ENCODE measurements around the gene FLOT1. TPM values are rescaled to one million over a fixed set of nuclear protein-coding genes. Genes with fewer than 3 reads are reported as not detected.
A peak's percentile ranks its signal among the peaks of the same experiment; 100 is the strongest.
"Not testable (repeated sequence)": the region's sequence is repeated elsewhere in the genome, so short reads cannot be mapped to it uniquely, and the experiment has no call there.

The FLOT1 gene
- polyA plus RNA-seq, 3 donors: 87.0 to 229 (median 221) TPM

DNA sequence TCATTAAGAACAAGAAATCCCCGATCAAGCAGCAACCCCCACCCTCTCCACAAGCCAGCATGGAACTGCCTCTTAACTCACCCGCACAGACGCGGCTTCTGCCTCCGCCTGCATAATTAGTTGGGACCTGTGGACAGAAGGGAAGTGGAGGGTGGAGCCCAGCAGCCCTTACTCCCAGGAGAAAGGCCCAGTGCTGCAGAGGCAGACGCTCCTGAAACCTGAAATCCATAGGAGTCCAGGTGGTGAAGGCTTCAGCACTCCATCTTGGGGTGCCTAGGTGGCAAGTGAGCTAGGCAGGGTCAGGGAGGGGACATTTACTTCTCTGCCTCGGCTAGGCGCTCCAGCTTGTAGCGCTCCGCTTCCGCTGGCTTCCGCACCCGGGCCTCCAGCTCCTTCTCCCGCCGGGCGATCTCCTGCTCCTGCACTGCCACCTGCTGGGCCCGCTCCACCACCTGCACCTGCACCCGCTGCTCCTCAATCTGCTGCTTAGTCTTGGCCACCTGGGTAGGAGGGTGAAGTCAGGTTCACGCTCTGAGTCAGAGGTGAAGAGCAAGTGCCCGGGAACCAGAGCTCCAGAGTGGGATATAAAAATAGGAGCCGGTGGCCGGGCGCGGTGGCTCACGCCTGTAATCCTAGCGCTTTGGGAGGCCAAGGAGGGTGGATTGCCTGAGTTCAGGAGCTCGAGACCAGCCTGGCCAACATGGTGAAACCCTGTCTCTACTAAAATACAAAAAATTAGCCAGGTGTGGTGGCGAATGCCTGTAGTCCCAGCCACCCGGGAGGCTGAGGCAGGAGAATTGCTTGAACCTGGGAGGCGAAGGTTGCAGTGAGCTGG, 11.7 kb downstream of the FLOT1 start:
- H3K27ac ChIP-seq (ENCODE audit: low read depth, low read length): no peak overlapping the region
- WGBS, 3 donors: 29 to 46% (median 38%) methylated on average over 30 of the region's 30 CpGs

DNA sequence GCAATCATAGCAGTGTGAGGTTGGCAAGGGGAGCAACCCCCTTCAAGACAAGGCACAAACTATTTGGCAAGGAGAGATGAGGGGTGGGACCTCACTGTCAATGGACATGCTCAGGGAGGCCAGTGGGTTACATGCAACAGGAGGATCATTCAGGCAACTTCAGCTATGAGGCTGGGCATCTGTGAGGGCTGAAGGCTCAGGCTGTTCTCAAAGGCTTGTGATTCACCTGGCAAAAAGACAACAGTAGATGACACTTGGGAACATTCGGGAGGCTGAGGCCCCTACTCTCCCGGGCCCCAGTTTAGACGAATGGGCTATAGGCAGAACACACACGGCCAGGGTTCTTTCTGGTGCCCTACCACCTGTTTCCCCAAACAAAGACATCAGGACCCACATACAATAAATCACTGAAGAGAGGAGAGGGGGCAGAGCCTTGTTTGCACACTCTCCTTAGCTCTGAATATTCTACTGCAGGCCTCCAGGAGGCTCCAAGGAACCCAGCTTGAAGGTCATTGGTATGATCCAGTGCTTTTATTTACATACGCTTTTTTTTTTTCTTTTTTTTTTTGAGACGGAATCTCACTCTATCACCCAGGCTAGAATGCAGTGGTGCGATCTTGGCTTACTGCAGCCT, 14.4 kb downstream of the FLOT1 start:
- no peak overlapping the region for H3K27ac ChIP-seq (ENCODE audit: low read depth, low read length)
- 56 to 64% (median 61%) methylated on average over 7 of the region's 7 CpGs for WGBS, 3 donors

DNA sequence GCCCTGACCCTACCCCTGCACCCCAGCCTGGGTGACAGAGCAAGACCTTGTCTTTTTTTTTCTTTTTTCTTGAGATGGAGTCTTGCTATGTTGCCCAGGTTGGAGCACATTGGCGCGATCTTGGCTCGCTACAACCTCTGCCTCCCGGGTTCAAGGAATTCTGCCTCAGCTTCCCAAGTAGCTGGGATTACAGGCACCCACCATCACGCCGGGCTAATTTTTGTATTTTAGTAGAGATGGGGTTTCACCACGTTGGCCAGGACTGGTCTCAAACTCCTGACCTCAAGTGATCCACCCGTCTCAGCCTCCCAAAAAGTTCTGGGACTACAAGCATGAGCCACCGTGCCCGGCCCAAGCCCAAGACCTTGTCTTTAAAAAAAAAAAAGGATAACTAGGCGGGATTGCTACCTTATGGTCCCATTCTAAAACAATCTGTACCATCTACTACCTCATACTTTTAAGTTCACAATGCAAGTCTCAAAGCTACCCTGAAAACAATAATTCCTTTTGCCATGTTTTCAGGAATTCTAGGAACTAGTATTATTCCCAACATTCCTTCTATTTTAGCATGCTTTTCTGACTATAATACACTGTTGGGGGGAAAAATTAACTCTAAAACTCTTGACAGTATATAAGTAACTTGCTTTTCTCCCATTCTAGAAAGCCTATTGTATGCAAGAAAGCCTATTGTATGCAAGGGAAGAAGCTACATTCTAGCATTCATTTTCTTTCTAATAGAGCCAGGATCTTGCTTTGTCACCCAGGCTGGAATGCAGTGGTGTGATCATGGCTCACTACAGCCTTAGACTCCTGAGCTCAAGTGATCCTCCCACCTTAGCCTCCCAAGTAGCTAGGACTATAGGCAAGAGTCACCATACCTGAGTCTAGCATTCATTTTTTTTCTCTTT, 15.7 kb downstream of the FLOT1 start:
- 84 to 90% (median 89%) methylated on average over 8 to 11 of the region's 11 CpGs for WGBS, 3 donors

DNA sequence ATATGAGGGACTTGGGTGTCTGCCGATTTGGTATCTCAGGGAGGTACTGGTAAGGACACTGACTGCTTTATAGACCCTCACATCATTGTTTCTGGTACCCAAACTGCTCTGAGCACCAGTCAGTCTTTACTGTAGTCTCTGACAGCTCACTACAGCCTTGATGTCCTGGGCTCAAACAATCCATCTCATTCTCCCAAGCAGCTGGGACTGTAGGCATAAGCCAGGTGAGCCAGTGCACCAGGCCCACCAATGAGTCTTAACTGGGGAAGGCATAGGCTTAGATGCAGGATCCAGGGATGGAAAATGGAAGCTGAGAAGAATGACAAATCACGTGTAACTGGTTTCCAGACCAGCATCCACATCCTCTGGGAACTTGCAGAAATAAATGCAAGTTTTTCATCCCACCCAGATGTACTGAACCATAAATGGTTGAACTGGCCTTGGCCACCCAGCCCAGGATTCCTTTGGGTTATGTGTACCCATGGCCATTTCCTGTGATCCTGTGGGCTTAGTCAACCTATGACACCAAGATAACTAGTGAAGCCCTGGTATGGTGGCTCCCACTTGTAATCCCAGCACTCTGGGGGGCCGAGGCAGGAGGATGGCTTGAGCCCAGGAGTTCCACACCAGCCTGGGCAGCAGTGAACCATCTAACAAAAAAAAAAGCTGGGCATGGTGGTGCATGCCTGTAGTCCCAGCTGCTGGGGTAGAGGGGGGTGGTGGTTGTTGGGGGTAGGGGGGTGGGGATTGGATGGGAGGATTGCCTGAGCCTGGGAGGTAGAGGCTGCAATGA, 16.6 kb downstream of the FLOT1 start:
- no peak overlapping the region for H3K27ac ChIP-seq (ENCODE audit: low read depth, low read length)
- WGBS, 3 donors: 59 to 72% (median 59%) methylated on average over 3 of the region's 3 CpGs

More for the DNA sequence above, 15.7 kb downstream of the FLOT1 start:
- no peak overlapping the region for H3K27ac ChIP-seq (ENCODE audit: low read depth, low read length)

DNA sequence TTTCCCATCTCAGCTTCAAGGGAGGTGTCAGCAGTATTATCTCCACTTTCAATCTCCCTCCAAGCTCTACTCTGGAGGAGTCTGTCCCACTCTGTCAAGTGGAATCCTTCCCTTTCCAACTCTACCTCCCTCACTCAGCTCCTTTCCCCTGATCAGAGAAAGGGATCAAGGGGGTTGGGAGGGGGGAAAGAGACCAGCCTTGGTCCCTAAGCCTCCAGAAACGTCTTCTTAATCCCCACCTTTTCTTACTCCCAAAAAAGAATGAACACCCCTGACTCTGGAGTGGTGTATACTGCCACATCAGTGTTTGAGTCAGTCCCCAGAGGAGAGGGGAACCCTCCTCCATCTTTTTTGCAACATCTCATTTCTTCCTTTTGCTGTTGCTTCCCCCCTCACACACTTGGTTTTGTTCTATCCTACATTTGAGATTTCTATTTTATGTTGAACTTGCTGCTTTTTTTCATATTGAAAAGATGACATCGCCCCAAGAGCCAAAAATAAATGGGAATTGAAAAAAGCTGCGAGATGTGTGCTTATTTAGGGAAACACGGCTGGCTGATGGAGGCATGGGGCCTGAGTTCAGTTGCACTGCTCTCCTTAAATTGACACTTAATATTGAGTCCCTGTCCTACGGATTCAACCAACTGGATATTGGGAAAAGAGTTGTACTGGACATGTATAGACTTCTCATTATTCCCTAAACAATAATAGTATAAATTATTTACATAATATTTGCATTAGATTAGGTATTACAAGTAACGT, 17.4 kb downstream of the FLOT1 start:
- whole genome bisulfite sequencing, 3 donors: 42 to 48% (median 46%) methylated on average over 6 of the region's 6 CpGs

DNA sequence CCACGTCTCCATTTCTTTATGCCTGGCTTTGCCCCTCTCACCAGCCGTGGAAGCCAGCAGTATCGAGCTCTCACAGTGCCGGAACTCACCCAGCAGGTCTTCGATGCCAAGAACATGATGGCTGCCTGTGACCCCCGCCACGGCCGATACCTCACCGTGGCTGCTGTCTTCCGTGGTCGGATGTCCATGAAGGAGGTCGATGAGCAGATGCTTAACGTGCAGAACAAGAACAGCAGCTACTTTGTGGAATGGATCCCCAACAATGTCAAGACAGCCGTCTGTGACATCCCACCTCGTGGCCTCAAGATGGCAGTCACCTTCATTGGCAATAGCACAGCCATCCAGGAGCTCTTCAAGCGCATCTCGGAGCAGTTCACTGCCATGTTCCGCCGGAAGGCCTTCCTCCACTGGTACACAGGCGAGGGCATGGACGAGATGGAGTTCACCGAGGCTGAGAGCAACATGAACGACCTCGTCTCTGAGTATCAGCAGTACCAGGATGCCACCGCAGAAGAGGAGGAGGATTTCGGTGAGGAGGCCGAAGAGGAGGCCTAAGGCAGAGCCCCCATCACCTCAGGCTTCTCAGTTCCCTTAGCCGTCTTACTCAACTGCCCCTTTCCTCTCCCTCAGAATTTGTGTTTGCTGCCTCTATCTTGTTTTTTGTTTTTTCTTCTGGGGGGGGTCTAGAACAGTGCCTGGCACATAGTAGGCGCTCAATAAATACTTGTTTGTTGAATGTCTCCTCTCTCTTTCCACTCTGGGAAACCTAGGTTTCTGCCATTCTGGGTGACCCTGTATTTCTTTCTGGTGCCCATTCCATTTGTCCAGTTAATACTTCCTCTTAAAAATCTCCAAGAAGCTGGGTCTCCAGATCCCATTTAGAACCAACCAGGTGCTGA, 18.4 kb downstream of the FLOT1 start:
- WGBS, 3 donors: 51 to 66% (median 63%) methylated on average over 29 of the region's 29 CpGs
- not testable (repeated sequence) for H3K27ac ChIP-seq (ENCODE audit: low read depth, low read length)

More for the DNA sequence above, 17.4 kb downstream of the FLOT1 start:
- H3K27ac ChIP-seq (ENCODE audit: low read depth, low read length): no peak overlapping the region

DNA sequence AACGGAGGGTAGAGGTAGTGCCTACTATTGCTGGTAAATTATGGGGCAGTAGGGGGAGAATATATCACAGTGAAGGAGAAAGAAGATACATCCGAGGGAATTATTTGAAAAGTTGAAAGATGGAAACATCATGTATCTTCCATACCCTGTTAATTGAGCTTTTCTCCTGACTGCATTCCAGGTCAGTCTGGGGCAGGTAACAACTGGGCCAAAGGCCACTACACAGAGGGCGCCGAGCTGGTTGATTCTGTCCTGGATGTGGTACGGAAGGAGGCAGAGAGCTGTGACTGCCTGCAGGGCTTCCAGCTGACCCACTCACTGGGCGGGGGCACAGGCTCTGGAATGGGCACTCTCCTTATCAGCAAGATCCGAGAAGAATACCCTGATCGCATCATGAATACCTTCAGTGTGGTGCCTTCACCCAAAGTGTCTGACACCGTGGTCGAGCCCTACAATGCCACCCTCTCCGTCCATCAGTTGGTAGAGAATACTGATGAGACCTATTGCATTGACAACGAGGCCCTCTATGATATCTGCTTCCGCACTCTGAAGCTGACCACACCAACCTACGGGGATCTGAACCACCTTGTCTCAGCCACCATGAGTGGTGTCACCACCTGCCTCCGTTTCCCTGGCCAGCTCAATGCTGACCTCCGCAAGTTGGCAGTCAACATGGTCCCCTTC, 19.2 kb downstream of the FLOT1 start:
- WGBS, 3 donors: 55 to 68% (median 65%) methylated on average over 16 of the region's 16 CpGs
- H3K27ac ChIP-seq (ENCODE audit: low read depth, low read length): not testable (repeated sequence)

DNA sequence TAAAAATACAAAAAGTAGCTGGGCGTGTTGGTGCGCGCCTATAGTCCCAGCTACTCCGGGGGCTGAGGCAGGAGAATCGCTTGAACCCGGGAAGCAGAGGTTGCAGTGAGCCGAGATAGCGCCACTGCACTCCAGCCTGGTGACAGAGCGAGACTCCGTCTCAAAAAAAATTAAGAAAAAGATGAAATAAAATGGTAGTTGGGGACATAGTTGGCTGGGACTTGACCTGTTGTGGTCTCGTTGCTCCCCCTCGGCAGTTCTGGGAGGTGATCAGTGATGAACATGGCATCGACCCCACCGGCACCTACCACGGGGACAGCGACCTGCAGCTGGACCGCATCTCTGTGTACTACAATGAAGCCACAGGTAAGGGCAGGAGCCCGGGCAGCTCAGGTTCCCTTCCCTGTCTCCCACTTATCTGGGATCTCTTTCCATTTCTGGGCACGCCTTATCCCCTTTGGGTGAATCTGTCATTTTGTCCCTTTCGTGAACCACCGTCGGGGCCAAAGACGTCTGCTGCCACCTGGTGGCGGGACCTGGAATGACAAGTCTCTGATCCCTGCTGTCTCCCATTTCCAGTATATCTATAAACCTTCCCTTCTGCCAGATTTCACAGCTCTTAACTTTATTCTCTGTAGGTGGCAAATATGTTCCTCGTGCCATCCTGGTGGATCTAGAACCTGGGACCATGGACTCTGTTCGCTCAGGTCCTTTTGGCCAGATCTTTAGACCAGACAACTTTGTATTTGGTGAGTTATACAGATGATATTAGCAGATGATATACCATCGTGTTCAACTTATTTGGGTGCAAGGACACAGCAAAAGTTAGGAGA, 20.0 kb downstream of the FLOT1 start:
- H3K27ac ChIP-seq (ENCODE audit: low read depth, low read length): peak overlapping the region; percentile 69
- WGBS, 3 donors: 13 to 28% (median 16%) methylated on average over 27 of the region's 27 CpGs

DNA sequence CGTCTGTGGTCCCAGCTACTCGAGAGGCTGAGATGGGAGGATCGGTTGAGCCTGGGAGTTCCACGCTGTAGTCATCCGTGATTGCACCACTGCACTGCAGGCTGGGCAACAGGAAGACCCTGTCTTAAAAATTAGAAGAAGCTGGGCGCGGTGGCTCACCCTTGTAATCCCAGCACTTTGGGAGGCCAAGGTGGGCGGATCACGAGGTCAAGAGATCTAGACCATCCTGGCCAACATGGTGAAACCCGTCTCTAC, 20.5 kb downstream of the FLOT1 start:
- WGBS, 3 donors: 4 to 25% (median 6%) methylated on average over 10 of the region's 10 CpGs
- not testable (repeated sequence) for H3K27ac ChIP-seq (ENCODE audit: low read depth, low read length)

DNA sequence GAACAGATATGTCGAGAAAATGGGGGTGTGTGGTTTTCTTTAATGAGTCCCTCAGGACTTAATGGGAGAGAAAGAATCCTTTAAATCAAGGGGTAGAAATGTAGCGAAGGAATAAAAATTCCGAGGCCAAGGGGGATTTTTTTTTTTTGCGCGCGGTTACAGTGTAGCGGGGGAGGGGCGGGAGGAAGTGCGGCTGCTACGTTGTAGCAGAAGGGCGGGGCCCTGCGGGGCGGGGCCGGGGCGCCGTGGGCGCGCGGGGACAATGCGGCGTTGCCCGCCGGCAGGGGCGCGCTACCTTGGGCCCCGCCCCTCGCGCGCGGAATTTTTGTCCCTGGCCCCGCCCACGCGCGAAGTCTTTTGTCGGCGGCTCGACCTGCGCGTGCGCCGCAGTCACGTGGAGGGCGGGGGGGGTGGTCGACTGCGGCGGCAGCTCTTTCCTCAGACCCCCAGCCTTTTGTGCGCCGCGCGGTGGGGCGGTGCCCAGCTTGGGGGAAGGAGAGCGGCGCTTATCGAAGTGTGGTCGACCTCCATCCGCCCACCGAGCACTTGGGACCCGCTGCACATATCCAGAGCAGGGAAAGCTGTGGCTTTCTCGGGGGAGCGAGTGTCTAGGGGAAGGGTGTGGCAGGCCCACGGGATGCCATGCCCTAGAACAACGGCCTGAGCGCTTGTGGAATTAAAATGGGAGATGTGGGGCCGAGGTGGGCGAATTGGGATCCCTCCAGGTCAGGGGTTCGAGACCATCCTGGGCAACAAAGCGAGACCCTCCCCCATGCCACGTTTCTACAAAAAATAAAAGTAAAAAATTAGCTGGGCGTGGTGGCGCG, 21.1 kb downstream of the FLOT1 start:
- WGBS, 3 donors: 1 to 2% (median 1%) methylated on average over 71 of the region's 71 CpGs
- H3K27ac ChIP-seq (ENCODE audit: low read depth, low read length): peak overlapping the region; percentile 63

DNA sequence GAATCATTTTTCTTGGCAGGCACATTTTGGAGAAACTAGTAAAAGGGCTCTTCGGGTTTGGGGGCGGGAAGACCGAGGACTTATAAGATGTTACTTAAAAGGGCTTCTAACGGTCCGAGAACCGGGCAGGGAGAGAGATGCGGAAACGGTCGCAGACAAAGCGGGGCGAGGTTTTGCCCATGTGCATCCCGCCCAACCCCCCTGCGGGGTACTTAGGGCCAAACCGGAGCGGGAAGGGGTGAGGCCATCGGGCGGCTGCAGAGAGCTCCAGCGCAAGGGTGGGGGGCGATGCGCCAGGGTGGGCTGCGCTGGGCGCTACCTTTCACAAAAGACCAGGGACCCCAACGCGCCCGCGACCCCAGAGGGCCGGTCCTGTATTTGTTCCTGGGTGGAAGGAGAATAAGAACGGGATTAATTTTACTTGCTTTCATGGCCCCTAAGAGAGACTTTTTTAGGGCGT, 21.7 kb downstream of the FLOT1 start:
- peak overlapping the region; percentile 63 for H3K27ac ChIP-seq (ENCODE audit: low read depth, low read length)
- 0% methylated on average over 29 of the region's 29 CpGs for WGBS, 3 donors

DNA sequence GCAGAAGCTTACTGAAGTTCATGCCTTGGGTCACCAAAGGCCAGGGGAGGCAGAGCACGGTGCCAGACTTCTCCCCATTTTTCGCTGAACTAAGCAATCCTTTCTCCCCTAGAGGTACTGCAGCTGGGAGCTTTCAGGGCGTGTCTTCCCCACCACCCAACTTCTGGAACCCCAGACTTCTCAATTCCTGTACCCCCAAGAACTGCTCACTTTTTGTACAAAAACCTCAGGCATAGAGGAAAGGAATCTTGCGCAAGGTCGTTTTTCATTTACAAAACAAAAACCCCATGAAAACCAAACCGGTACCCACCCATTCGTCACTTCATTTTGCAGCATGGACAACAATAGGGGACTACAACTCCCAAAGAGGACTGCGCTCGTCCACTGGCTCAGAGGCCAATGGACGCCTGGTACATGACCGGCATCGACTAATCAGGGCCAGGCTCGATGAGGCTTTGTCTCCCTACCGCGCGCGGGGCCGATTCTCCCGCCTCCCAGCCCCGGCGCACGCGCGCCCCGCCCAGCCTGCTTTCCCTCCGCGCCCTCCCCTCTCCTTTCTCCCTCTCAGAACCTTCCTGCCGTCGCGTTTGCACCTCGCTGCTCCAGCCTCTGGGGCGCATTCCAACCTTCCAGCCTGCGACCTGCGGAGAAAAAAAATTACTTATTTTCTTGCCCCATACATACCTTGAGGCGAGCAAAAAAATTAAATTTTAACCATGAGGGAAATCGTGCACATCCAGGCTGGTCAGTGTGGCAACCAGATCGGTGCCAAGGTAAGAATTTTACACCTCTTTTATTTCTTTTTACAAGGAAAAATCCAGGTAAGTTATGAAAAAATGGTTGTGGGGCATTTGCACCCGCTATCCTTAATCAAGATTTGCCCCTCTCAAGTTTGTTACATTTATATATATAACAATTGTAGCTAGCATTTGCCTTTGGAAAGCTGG, 22.4 kb downstream of the FLOT1 start, which contains the start of gene TUBB:
TUBB (plus strand) TSS at position 562 of the 947 bp plus-strand sequence; CDS start at position 717, 155 bp downstream.
- peak within 1 kb of the TSS; percentile 63 for H3K27ac ChIP-seq (ENCODE audit: low read depth, low read length)
- WGBS, 3 donors: 0 to 1% (median 1%) methylated on average over 37 to 38 of the region's 38 CpGs

DNA sequence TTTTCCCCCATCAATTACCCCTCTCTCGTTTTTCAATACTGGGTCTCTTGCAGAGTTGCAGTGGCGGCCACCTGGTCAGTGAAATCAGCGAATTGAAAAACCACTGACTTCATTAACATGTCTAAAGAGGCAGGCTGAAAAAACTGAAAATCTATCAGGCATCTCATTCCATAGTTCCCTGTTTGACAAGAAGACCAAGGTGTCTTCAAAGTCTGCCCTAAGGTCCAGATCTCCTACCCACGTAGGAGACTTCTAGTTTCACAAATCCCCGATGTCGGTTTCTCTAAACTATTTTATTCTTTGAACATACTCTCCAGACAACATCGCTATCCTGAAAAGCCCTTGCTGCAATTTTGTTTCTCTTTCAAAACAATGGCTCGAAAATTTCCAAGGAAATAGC, 23.1 kb downstream of the FLOT1 start:
- WGBS, 3 donors: 18 to 25% (median 21%) methylated on average over 8 of the region's 8 CpGs
- no peak overlapping the region for H3K27ac ChIP-seq (ENCODE audit: low read depth, low read length)

Data from adipose tissue (tissue), 3 donors.